ENCODE measurements around the gene MACROD2. TPM values are rescaled to one million over a fixed set of nuclear protein-coding genes. Genes with fewer than 3 reads are reported as not detected.
"Not testable (repeated sequence)": the region's sequence is repeated elsewhere in the genome, so short reads cannot be mapped to it uniquely, and the experiment has no call there.

The MACROD2 gene
- total RNA-seq, 1 donor from 2014 or later: not detected

DNA sequence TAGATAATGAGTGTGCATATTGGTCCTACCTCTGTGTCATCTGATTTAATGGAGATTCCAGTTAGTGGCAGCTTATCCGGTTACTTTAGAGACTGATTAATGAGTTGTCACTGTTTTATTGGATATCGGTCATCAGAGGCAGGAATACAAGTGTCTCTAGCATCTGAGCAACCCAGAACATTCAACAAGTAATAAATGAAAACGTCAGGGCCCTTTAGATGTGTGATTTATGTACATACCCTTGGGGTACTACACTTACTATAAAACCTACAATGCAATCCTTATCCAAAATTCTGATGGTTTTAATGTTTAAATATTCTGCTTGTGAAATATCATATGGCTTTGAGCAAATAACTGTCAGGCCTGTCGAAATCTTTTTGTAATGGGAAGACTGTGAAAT, 1460.0 kb downstream of the MACROD2 start:
- intact Hi-C loops (cut with micrococcal nuclease): no loop called here

DNA sequence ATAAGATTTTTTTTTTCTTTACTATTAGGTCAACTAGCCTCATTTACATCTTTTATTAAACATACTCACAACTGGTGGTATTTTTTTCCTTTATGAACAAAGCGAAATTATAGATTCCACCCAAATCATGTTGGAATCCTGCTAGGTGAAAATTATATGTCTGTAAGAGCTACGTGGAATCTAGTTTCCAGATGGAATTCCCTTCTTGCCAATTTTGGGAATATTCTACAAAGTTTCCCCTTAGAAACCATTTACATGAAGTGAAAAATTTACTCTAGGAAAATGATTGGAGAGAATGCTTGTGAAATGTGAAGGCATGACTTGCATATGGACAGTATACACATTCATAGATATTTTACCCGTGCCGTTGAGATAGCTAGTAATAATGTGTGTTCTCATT, 1466.6 kb downstream of the MACROD2 start:
- intact Hi-C loops (cut with micrococcal nuclease): no loop called here

DNA sequence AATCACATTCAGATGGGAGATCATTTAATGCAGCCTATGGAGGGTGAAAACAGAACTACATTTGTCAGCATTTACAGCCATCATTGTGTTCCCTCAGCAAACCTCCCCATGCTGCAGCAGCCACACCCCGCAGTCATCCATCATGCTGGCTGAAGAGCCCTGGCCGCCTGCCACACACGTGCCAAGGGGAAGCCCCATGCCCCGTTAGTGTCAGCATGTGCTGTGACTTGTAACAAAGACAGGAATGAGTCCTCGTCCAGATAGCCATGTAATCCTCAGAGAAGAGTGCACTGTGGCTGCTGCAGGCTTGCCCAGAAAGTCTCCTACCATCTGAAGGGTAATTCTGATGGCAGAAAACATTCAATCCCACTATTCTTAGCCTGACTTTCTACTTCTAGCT, 1480.2 kb downstream of the MACROD2 start:
- intact Hi-C loops (cut with micrococcal nuclease): no loop called here

DNA sequence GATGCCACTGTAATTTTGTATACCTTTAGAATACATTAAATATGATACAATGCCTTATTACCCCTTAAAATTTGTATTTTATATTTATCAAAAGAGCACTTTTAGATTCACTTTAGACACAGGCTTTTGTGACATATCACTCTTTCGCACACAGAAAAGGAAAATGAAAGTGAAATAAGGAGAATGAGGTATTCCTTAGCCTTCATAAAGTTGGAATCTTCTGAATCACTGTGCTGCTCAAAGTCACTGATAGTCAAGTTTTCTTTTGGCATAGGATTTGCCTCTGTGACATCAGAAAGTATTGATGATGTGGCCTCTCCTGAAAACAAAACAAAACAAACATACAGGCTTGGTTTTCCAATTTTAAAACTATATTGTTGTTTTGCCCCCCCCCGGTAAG, 1480.9 kb downstream of the MACROD2 start:
- intact Hi-C loops (cut with micrococcal nuclease): no loop called here

DNA sequence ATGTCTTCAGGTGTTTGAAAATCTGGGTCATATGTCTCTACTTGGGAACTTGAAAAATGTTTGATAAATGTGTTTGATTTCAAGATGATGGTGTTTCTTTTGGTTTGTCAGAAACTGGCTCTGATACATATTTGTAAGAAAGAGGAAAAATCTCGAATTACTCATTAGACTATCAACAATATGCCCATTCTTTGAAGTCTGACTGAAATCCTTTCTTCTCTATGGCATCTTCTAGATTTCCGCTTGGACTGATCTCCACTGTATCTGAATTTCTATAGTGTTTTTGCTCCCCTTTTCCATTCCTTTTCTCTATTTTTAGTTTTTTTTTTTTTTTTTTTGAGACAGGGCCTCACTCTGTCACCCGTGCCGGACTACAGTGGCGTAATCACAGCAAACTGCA, 1481.5 kb downstream of the MACROD2 start:
- intact Hi-C loops (cut with micrococcal nuclease): no loop called here

DNA sequence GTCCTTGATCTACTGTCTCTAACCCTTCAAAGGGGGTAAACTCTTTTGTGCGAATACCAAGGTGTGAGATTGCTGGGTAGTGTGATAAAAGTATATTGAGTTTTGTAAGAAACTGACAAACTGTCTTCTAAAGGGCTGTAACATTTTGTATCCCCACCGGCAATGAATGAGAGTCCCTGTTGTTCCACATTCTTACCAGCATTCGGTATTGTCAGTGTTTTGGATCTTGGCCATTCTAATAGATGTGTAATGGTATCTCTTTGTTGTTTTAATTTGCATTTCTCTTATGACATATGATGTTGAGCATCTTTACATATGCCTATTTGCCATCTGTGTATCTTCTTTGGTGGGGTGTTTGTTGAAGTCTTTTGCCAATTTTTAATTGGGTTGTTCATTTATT, 1487.2 kb downstream of the MACROD2 start:
- intact Hi-C loops (cut with micrococcal nuclease): no loop called here

DNA sequence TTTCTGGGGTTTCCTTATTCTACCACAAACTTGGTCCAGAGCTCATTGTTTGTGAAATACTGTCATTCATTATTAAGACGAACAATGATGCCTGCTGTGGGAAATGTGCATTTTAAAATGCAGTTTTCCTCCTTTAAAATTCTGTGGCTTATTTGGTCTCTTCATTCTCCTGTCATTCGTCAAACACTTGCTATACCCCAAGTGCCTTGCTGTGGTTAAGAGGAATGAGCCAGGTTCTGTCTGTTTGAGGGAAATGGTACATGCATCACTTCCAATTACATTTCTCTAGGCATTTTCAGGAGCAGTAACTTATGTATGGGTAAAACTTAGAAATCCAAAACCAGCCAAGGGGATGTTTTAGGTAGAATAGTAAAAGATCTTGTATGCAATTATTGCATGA, 1490.2 kb downstream of the MACROD2 start:
- intact Hi-C loops (cut with micrococcal nuclease): no loop called here

DNA sequence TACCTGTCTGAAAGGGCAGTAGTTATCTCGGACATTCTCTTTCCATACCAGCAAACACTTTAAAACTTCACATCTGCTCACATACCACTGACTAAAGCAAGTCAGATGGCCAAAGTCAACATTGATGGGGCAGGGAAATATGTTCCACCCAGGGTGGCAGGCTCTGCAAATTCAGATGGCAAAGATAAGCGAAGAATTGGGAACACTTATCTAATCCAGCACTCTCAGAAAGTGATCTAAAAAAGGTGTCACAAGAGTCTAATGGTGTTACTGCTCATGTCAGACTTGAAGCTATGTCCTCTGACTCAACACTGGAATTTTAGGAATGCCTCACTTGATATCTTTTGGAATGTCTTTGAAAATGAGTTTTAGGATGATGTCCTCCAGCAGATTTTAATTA, 1491.7 kb downstream of the MACROD2 start:
- intact Hi-C loops (cut with micrococcal nuclease): no loop called here

DNA sequence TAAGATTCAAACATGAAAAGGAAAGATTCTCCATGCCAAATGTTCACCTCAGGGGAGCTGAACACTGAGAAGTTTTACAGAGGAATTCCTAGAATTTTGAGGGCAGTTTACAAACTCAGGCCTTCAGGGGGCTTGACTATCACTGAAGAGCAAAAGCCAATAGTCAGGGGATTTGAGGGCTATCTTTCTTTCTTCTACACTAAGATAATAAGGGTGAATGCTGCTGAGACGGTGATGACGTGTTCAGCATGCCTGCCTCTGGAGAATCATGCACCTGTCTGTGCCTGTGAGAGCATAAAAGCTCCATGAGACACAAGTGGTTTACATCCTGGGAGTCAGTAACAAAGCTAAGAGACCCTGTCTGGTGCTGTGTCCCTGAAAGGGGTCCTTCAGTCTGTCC, 1492.4 kb downstream of the MACROD2 start:
- intact Hi-C loops (cut with micrococcal nuclease): no loop called here

DNA sequence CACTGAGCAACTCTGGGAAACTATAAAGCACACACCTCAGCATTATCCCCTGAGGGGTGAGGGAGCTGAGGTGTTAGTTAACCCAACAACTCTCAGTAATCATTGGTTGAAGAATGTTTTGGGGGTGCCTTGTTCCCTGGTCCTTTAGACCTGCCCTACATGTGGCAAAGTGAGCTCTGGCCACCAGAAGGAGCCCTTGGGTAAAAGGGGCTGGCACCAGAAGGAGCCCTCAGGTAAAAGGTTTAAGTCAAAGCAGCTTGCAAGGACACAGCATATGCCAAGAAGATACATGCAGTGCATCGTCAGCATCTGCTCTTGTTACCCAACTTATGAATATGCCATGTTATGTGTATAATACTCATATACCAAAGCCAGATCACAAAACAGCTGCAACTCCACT, 1496.3 kb downstream of the MACROD2 start:
- intact Hi-C loops (cut with micrococcal nuclease): no loop called here

DNA sequence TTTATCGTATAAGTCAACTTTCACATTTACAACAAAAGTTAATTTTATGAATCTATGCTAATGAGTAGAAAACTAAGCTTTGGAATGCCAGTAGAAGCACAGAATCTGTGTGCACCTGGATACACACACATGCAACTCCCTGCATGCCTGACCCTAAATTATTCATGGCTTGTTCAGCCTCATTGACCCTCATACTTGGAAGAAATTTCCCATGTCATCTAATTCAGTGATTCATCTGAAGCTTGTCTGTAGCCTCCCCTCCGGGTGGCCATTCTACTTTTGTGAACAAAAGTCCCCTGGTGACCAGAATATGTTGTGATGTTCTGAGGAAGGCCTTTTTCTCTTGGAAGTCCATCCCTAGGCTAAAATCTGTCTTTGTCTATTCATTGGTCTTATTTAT, 1499.5 kb downstream of the MACROD2 start:
- intact Hi-C loops (cut with micrococcal nuclease): no loop called here

DNA sequence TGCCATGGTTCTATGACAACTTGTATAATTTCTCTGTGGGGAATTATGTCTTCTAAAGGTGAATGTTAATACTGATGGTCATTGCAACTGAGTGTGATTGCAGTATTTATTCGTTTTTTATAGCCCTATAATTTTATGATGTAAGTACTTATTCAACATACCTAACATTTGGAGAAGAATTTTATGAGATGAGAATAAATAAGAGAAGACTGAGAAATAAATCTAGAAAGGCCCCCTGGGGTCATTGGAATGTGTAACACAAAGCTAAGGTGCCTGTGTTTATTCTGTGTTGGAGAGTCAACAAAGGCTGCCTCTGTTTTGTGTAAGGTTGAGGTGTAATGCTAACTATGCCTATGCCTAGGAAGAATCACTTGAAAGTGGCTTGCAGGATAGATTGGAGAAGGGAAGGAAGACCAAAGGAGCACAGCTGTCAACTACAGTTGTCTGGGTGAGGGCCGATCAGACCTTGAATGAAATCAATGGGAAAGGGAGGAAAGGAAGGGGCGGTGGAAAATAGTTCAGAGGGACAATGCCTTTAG, 1501.3 kb downstream of the MACROD2 start:
- intact Hi-C loops (cut with micrococcal nuclease): no loop called here

DNA sequence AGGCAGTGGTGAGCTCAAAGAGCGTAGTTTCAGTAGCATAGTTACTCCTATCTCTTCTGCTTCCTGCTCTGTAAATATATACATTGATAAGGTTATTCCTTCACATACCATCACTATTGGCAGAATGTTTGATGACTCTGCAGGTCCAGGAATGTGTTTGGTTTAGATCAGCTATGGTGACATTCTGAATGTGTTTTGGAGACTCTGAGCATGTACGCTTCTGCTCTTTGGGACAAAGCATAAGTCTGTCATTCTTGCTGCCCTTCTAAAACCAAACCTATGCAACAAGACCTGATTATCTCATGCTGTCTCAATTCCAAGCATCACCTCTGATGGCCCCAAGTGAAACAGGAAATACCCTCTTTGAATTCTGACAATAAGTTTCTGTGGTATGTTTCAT, 1503.6 kb downstream of the MACROD2 start:
- intact Hi-C loops (cut with micrococcal nuclease): no loop called here

DNA sequence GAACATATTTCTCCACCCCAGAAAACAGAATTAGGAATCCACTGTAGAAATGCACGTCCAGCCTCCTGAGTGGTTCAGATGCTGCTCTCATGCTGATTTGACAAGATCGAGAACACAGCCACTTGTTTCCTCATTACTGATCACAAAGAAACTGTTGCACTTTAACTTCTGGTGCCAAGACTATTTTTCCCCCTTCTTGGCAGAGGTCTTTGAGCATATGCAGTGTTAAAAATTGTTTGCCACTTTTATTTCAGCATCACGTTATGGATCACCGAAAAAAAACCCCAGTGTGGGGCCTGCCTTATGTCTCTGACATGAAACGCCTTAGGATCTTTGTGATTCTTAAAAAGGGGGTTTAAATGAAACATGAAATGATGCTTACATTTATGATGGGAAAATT, 1511.0 kb downstream of the MACROD2 start:
- intact Hi-C loops (cut with micrococcal nuclease): no loop called here

DNA sequence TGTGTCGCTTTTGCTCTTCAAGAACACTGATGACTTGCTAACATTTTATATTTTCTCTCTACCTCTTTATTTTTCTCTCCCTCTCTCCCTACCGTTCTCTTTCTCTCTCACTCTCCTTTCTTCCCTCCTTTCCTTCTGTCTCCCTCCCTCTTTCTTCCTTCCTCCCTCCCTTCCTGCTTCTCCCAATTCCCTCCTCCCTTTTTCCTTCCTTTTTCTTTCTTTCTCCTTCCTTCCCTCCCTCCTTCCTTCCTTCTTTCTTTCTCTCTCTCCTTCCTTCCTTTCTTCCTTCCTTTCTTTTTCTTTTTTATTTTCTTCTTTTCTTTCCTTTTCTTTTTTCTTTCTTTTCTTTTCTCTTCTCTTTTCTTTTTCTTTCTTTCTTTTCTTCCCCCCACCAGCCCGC, 1511.8 kb downstream of the MACROD2 start:
- intact Hi-C loops (cut with micrococcal nuclease): no loop called here

DNA sequence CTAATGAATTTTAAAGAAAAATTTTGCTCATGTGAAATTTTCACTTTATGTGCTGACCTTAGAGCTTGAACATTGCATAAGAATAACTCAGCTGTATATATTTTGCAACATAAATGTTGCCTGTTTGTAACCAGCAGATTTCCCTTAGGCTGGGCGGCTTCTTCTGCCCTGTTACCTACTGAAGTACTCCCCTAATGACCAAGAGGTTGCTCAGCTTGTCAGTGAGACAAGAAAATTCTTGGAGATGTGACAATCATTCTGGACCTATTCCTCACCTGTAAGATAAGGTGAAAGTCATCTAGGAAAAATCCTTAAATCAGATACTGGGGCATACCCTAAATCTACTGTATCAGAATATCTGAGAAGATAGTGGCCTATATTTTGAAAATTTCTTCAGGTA, 1516.2 kb downstream of the MACROD2 start:
- intact Hi-C loops (cut with micrococcal nuclease): no loop called here

DNA sequence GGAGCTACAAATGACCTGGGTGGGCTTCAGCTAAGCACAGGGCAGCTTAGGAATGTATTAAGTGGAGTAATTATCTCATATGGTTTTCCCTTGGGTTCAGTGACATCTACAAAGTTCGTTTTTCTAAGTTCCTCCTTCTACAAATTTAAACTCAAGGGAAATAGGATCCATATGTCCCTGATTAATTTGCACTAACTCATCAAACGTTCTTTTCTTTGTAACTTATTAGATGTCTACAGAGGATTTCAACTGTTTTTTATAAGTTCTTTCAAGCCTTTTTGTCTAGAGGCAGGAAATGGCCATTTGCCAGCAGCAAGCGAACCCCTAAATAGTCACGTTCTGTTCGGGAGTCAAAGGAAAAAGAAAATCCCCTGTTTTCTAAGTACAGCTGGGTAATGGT, 1517.6 kb downstream of the MACROD2 start:
- intact Hi-C loops (cut with micrococcal nuclease): no loop called here

DNA sequence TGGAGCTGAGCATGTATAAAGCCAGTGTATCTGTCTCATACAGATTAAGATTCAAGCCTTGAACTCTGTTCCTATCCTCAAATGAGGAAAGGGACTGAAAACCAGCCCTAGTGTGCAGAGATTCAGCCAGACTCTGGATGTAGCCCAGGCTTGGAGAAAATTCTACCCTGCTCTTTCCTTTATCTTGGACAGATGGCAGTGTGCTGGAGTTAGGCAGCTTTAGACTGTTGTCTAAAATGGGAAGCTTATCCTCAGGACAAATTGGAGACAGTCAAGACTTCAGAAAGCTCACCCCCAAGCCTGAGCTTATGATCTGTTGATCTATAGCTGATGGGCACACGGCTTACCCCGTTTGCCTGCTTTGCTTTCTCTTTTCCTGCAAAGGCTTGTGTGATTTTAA, 1520.4 kb downstream of the MACROD2 start:
- intact Hi-C loops (cut with micrococcal nuclease): no loop called here

DNA sequence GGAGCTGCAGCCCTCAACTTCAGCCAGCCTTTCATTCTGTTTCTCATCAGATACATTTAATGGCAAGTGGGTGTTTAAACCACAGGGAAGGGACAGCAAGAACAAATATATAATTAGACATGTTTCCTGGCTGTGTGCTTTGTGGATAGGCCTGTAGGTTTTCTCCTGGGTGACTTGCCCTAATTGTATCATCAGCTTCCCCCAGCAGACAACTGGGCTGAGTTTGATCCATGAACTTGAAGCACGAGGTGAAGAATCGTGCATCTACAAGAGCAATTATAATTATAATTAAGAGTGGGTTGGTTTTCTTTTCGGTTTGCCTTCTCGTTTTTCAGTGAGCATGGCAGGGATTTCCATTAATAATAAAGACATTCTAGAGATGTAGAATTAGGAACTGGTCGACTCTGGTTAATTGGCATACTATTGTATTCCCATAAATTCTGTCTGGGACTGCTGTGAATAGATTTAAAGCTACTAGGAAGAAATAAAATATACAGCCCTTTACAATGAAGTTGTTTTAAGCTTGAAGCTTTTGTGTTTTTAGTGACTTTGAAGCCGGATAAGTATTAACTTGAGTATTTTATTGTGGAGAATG, 1525.7 kb downstream of the MACROD2 start:
- intact Hi-C loops (cut with micrococcal nuclease): no loop called here

DNA sequence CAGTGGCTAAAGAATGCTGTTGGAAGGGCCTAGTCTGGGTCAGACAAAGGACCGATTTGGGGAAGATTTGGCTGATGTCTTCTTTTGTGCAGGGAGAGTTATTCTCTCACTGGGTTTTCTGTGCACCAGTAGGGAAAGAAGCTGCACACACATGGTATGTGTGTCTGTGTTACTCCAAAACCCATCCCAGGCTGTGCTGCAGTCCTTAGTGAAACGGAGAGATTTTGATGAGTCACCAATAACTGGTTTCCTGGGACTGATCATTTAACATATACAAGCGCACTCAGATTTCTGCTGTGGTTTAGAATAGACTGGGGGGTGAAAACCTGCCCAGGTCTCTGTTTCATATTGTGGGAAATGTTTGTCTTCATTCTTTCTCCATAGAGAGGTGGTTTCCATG, 1528.1 kb downstream of the MACROD2 start:
- intact Hi-C loops (cut with micrococcal nuclease): no loop called here

DNA sequence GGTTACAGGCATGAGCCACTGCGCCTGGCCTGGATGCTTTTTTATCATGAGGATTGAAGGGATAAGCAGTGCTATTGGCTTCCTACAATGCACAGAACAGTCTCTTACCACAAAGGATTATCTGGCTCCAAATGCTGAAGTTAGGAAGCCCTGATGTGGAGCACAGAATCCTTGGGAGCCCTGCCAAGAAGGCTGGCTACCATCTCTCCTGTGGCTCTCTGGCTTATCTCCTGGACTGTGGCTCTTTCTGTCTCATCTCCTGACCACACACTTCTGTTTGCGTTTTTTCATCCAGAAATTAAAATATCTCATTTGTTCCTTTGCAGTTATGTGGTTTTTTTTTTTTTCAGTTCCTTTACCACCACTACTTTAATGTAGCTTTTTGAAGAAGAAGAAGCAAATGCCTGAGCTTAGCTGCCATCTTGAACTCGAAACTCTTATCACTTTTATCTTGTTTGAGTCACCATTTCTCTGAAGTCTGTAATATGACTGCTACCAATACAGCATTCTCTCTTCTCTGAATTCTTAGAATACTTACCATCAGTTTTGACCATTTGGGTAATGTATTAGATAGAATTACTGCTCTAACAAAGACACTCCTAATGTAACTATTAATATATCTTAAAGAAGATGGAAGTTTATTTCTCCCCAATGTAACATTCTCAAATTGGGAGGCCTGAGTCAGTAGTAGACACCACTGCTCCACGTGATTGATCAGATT, 1533.2 kb downstream of the MACROD2 start:
- intact Hi-C loops (cut with micrococcal nuclease): no loop called here

DNA sequence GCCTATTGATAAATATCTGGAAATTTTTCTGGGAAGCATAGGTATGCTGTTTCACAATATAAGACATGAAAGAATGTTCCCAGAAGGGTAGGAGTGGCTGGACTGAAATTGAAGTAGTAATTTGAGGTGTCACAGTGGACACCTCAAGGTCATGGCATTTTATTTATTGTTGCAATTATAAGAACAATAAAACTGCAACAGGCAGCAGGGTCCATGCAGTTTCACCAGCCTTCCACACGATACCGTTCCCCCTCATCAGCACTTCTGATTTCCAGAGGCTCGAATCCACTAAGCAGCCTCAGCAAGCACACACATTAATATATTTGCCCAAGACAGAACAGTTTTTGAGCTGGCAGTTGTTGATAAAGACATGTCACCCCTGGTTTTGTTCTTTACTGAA, 1540.5 kb downstream of the MACROD2 start:
- intact Hi-C loops (cut with micrococcal nuclease): no loop called here

DNA sequence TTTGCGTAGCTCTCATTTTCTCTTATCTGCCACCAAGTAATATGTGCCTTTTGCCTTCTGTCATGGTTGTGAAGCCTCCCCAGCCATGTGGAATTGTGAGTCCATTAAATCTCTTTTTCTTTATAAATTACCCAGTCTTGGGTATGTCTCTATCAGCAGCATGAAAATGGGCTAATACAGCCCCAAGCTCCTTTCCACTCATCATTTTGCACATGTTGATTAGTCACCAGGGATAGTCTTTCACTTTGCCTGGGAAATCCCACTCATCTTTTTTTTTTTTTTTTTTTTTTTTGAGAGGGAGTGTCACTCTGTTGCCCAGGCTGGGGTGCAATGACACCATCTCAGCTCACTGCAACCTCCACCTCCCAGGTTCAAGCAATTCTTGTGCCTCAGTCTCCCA, 1541.9 kb downstream of the MACROD2 start:
- intact Hi-C loops (cut with micrococcal nuclease): not testable (repeated sequence)

Data from T-helper 1 cell treated with Interleukin-12 subunit alpha and Interleukin-12 subunit beta and Interleukin-4 antibody, amounts not matched to agents 30 ng/mL and 1 ng/mL, for 36 hours (primary cell).